ENCODE measurements around the gene TEX52.
A peak's percentile ranks its signal among the peaks of the same experiment; 100 is the strongest.
"Not testable (repeated sequence)": the region's sequence is repeated elsewhere in the genome, so short reads cannot be mapped to it uniquely, and the experiment has no call there.

Gene TEX52

GRCh38 chr12:2863402-2863801 is 6.6 kb upstream of the TEX52 start:
- not testable (repeated sequence) for DNase-seq

- no peak for DNase-seq
Measured at GRCh38 chr12:2862876-2863275, 6.0 kb upstream of the TEX52 start.

- DNase-seq, result no peak
Measured at GRCh38 chr12:2860170-2860569, 3.3 kb upstream of the TEX52 start.

- DNase-seq, result no peak
Measured at GRCh38 chr12:2858944-2859421, 2.1 kb upstream of the TEX52 start.

GRCh38 chr12:2858334-2858733 is 1.5 kb upstream of the TEX52 start:
- no peak for DNase-seq

- no peak for DNase-seq
Measured at GRCh38 chr12:2857576-2857975, 737 bp upstream of the TEX52 start.

- DNase-seq, result no peak
Measured at GRCh38 chr12:2856051-2856450, 788 bp downstream of the TEX52 start.

- DNase-seq, result no peak
Measured at GRCh38 chr12:2855546-2855945, 1.3 kb downstream of the TEX52 start.

- DNase-seq, result no peak
Measured at GRCh38 chr12:2854669-2855453, 2.0 kb downstream of the TEX52 start.

GRCh38 chr12:2853626-2854025 is 3.2 kb downstream of the TEX52 start:
- DNase-seq, result peak; percentile 70

GRCh38 chr12:2851931-2852330 is 4.9 kb downstream of the TEX52 start:
- DNase-seq, result no peak

- no peak for DNase-seq
Measured at GRCh38 chr12:2845280-2845679, 11.6 kb downstream of the TEX52 start.

- no peak for DNase-seq
Measured at GRCh38 chr12:2844786-2845185, 12.1 kb downstream of the TEX52 start.

- no peak for DNase-seq
Measured at GRCh38 chr12:2842948-2843347, 13.9 kb downstream of the TEX52 start.

- DNase-seq, result no peak
Measured at GRCh38 chr12:2841056-2841650, 15.7 kb downstream of the TEX52 start.

- DNase-seq, result no peak
Measured at GRCh38 chr12:2836574-2836973, 20.3 kb downstream of the TEX52 start.

- DNase-seq, result no peak
Measured at GRCh38 chr12:2835691-2836403, 21.0 kb downstream of the TEX52 start.

GRCh38 chr12:2834581-2835491 is 22.0 kb downstream of the TEX52 start, which contains the start of gene NRIP2:
Gene NRIP2, minus strand, starts transcription at chr12:2835035. Its CDS starts 52 bp downstream, at chr12:2834983.
- DNase-seq, result no peak

GRCh38 chr12:2833810-2834209 is 23.0 kb downstream of the TEX52 start:
- no peak for DNase-seq

- no peak for DNase-seq
Measured at GRCh38 chr12:2833327-2833726, 23.5 kb downstream of the TEX52 start.

- DNase-seq, result no peak
Measured at GRCh38 chr12:2832550-2833127, 24.2 kb downstream of the TEX52 start.

GRCh38 chr12:2829275-2829674 is 27.6 kb downstream of the TEX52 start:
- DNase-seq, result no peak
